Thyroid gland (tissue), 4 donors: ENCODE results near the gene TRIM72. TPM values are rescaled to one million over a fixed set of nuclear protein-coding genes. Genes with fewer than 3 reads are reported as not detected.
"Not testable (repeated sequence)": the region's sequence is repeated elsewhere in the genome, so short reads cannot be mapped to it uniquely, and the experiment has no call there.

Experiments used
- DNase-seq, 2 donors: peaks; one replicate each; pipeline ENCODE4 v3.0.0-alpha.2; 2019
- H3K27ac ChIP-seq, 3 donors: fragments of 200-600 bp; sonication (generic); 1 replicate in 2 of 3; 2 replicates in 1 of 3; pipeline ENCODE4 v1.5.1; 2016 to 2019; ENCODE audit warnings: mild to moderate bottlenecking in 1 of 3, moderate library complexity in 1 of 3
- H3K27me3 ChIP-seq: fragments of 200-600 bp; sonication (generic); one replicate; pipeline ENCODE4 v1.5.1; 2019
- H3K36me3 ChIP-seq, 2 donors: fragments of 200-600 bp; sonication (generic); one replicate each; pipeline ENCODE4 v1.5.1; 2016 to 2019
- H3K4me1 ChIP-seq, 2 donors: fragments of 200-600 bp; sonication (generic); one replicate each; pipeline ENCODE4 v1.5.1; 2017 to 2019
- H3K4me3 ChIP-seq, 3 donors: fragments of 200-600 bp; sonication (generic); replicated peaks in 1 of 3; 1 replicate in 2 of 3; 2 replicates in 1 of 3; pipeline ENCODE4 v1.5.1; 2016; ENCODE audit warnings: mild to moderate bottlenecking in 1 of 3
- H3K9me3 ChIP-seq: fragments of 200-600 bp; sonication (generic); one replicate; pipeline ENCODE4 v1.5.1; 2017
- CTCF ChIP-seq, 6 experiments: fragments of 200-600 bp in 3 of 6; fragments of 450-650 bp in 3 of 6; sonication (generic) in 3 of 6; IDR thresholded peaks; one replicate each; pipeline ENCODE4 v1.5.1; 2016 to 2019; ENCODE audit warnings: antibody characterized with exemption in 6 of 6, mild to moderate bottlenecking in 2 of 6, inconsistent platforms in 1 of 6, moderate library complexity in 1 of 6
- POLR2A ChIP-seq, 2 donors: fragments of 450-650 bp; IDR thresholded peaks; one replicate each; pipeline ENCODE4 v1.6.1; 2017; ENCODE audit warnings: antibody characterized with exemption in 2 of 2, mild to moderate bottlenecking in 2 of 2, moderate library complexity in 1 of 2
- WGBS, 2 donors: methylation state at CpG; one replicate each; pipeline ENCODE4 v1.1.5; 2017; 5-methylcytosine and 5-hydroxymethylcytosine counted together
- intact Hi-C: fragments of 100-400 bp; cut with DNase I; formaldehyde crosslinking; loops from one replicate; pipeline ENCODE4 v1.15.1; 2023
- total RNA-seq, 4 donors: library from RNA; depleted of rRNA; stranded (reverse); fragments of >200 nt; gene quantifications; one replicate each; pipeline ENCODE4 v1.2.3, GENCODE V29; 2016

The TRIM72 gene
- total RNA-seq, 4 donors from 2014 or later, result under 0.01 to 0.11 TPM; not detected in 2

- TF ChIP-seq CTCF (IDR thresholded peaks at IDR 0.05), result no peak
- no peak for TF ChIP-seq POLR2A (IDR thresholded peaks at IDR 0.05)
- whole genome bisulfite sequencing, 2 donors, result 92 to 93% methylated on average over 2 of the region's 2 CpGs
- no peak for DNase-seq
- Histone ChIP-seq H3K4me1 (no peaks in the 10 kb centered on the region), H3K27me3 (no peaks in the 10 kb centered on the region), H3K27ac (no peak overlapping the region), H3K9me3 (no peaks in the 10 kb centered on the region), H3K36me3 (peaks cover 74% of the 10 kb centered on the region in 2 donors), H3K4me3 (no peak overlapping the region)
- intact Hi-C loops, result no loop called here
Measured at GRCh38 chr16:31193874-31194273, 20.0 kb upstream of the TRIM72 start.

DNA sequence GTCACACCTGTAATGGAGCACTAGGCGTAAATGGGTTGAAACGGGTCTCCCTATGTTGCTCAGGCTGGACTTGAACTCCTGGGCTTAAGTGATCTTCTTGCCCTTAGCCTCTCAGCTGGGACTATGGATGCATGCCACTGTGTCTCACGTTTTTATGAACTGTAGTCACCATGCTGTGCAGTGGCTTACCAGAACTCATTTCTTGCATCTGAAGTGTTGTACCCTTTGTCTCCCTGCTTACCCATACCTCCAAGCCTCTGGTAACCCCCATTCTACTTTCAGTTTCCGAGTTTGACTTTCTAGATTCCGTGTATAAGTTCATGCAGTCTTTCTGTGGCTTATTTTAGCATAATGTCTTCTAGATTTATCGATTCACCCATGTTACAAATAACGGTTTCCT, 19.0 kb upstream of the TRIM72 start:
- Histone ChIP-seq H3K4me1 (no peaks in the 10 kb centered on the region), H3K36me3 (peaks cover 63 to 64% of the 10 kb centered on the region in 2 donors), H3K27ac (no peak overlapping the region), H3K4me3 (no peak overlapping the region), H3K9me3 (no peaks in the 10 kb centered on the region), H3K27me3 (no peaks in the 10 kb centered on the region)
- DNase-seq, result no peak
- intact Hi-C loops, result no loop called here
- 82 to 91% methylated on average over 7 of the region's 7 CpGs for WGBS, 2 donors
- TF ChIP-seq CTCF (IDR thresholded peaks at IDR 0.05) (no peak), POLR2A (IDR thresholded peaks at IDR 0.05) (no peak)

DNA sequence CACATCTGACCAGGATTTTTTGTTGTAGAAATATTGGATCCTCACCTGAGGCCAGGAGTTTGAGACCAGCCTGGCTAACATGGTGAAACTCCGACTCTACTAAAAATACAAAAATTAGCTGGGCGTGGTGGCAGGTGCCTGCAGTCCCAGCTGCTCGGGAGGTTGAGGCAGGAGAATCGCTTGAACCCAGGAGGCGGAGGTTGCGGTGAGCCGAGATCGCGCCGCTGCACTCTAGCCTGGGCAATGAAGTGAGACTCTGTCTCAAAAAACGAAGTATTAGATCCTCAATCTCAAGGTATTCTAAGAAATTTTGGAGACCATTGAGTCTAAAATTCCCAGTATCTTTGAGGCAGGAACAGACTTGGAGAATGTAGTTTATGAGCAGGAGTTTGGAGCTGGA, 18.1 kb upstream of the TRIM72 start:
- 97% methylated on average over 11 of the region's 11 CpGs for WGBS, 2 donors
- H3K4me3 ChIP-seq, H3K27ac ChIP-seq, H3K4me1 ChIP-seq, intact Hi-C loops, H3K27me3 ChIP-seq, H3K9me3 ChIP-seq, DNase-seq: not testable (repeated sequence)
- H3K36me3 ChIP-seq, result peaks cover 54% of the 10 kb centered on the region in 2 donors

DNA sequence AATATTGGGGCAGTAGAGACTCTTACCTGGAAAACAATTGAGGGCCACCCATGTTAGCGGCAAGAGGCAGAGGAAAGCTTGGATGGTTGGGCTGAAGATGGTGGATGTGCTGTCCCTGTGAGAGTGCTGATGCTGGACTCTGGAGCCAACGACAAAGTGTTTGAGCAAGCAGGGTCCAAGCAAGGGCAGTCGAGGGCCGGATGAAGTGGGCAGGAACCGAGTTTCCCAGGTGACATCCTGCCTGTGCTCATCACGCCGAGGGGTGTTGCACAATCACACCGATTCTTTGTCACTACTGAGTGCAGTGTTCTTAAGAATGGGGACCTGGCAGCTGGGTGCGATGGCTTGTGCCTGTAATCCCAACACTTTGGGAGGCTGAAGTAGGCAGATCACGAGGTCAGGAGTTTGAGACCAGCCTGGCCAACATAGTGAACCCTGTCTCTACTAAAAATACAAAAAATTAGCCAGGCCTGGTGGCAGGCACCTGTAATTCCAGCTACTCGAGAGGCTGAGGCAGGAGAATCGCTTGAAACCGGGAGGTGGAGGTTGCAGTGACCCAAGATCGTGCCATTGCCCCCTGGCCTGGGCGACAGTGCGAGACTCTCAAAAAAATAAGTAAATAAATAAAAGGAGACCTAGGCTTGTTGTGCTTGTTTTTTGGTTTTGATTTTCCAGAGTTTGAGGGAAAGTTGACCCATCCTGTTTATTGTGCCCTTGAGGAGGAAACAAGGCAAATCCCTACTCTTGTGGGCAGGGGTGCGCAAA, 17.4 kb upstream of the TRIM72 start:
- Histone ChIP-seq H3K9me3 (no peaks in the 10 kb centered on the region), H3K27me3 (no peaks in the 10 kb centered on the region), H3K36me3 (peaks cover 47 to 48% of the 10 kb centered on the region in 2 donors), H3K4me1 (peaks cover 0 to 10% of the 10 kb centered on the region in 2 donors), H3K27ac (no peak overlapping the region), H3K4me3 (no peak overlapping the region)
- WGBS, 2 donors, result 80 to 86% methylated on average over 17 of the region's 17 CpGs
- DNase-seq, result no peak
- TF ChIP-seq POLR2A (IDR thresholded peaks at IDR 0.05) (no peak), CTCF (IDR thresholded peaks at IDR 0.05) (no peak)
- intact Hi-C loops, result no loop called here

GRCh38 chr16:31198207-31198882, 15.6 kb upstream of the TRIM72 start:
- Histone ChIP-seq H3K4me1 (peaks cover 0 to 19% of the 10 kb centered on the region in 2 donors), H3K27ac (no peak overlapping the region), H3K27me3 (no peaks in the 10 kb centered on the region), H3K9me3 (no peaks in the 10 kb centered on the region), H3K4me3 (no peak overlapping the region), H3K36me3 (peaks cover 29 to 30% of the 10 kb centered on the region in 2 donors)
- TF ChIP-seq POLR2A (IDR thresholded peaks at IDR 0.05) (no peak), CTCF (IDR thresholded peaks at IDR 0.05) (no peak)
- no peak for DNase-seq
- 76 to 80% methylated on average over 5 to 7 of the region's 7 CpGs for WGBS, 2 donors
- intact Hi-C loops, result no loop called here
